Measurements from ENCODE around the gene PLXDC2.
"Not testable (repeated sequence)": the region's sequence is repeated elsewhere in the genome, so short reads cannot be mapped to it uniquely, and the experiment has no call there.

The PLXDC2 gene

GRCh38 chr10:20202337-20202736 lies 386.1 kb downstream of the PLXDC2 start:
- no peak for DNase-seq (ENCODE audit: low read depth)

- no peak for DNase-seq (ENCODE audit: low read depth)
These were observed 391.4 kb downstream of the PLXDC2 start for GRCh38 chr10:20207653-20208052.

DNA sequence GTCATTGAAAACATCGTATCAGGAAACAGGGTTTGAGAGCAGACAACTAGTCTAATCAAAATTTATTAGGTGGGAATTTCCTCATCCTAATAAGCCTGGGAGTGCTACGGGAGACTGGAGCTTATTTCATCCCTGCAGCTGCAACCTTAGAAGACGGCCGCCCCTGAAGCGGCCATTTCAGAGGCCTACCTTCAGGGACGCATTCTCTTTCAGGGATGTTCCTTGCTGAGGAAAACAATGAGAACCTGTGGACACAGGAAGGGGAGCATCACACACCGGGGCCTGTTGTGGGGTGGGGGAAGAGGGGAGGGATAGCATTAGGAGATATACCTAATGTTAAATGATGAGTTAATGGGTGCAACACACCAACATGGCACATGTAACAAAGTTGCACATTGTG lies 392.9 kb downstream of the PLXDC2 start:
- not testable (repeated sequence) for DNase-seq (ENCODE audit: low read depth)

DNA sequence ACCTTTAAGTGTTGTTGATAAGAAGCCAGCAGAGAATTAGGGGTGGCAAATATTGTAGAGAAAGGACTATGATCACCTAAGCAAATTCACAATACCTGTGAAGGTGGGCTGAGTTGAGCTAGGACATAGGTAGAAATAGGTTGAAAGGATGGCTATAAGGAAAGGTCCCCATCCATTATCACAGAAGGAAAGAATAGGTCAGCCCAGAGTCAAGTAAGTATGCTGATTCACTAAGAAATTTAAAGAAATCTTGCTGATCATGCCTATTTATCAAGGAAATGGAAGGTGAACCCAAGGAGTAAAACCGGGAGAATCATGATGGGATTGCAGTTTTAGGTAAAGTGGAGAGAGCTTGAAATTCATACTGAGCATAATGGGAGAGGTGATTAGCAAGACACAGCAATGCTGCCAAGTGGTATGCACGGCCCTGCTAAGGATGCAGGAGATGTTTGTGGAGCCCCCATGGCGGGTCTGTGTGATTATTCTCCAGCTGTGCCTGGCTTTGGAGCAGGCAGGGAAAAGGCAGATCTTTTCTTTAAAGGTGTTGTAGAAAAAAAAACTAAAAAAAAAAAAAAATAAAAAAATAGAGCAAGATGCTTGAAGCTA lies 399.4 kb downstream of the PLXDC2 start:
- DNase-seq (ENCODE audit: low read depth) = no peak

DNA sequence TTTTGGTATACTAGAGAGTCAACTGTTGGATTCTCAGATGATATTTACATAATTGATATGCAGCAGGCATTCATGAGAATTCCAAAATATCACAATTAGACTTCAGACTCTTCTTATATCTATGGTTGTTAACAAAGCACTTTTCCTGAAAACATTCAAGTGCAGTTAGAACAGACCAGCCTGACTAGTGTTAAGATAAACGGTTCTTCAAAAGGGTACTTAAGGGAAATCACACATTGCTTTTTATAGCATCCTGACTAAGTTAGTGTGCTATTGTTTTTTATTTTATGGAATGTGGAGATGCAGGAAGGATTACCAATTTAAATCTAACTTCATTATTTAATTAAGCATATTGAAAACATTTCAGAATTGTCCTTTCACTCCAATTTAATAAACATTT lies 405.1 kb downstream of the PLXDC2 start:
- DNase-seq (ENCODE audit: low read depth) = no peak

GRCh38 chr10:20228729-20229128 lies 412.5 kb downstream of the PLXDC2 start:
- DNase-seq (ENCODE audit: low read depth) = no peak

DNA sequence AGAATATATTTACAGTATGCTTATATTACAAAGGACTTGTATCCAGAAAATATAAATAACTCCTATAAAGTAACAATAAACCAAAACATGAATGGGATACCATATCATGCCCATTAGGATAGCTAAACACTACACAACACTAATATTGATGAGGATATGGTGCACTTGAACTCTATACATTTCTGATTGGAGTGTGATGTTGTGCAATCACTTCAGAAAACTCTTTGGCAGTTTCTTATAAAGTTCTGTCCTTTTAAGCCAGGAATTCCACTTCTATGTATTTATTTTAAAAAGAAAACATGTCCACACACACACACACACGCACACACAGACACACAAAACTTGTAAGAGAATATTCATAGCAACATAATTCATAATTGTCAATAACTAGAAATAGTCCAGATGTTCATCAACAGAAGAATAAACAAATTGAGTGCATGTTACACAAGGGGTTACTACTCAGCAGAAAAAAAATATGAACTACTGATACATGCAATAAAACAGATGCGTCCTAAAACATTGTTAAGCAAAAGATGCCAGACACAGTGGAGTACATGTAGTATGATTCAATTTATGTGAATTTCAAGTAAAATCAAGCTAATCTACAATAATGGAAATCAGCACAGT lies 416.0 kb downstream of the PLXDC2 start:
- DNase-seq (ENCODE audit: low read depth) = no peak

DNA sequence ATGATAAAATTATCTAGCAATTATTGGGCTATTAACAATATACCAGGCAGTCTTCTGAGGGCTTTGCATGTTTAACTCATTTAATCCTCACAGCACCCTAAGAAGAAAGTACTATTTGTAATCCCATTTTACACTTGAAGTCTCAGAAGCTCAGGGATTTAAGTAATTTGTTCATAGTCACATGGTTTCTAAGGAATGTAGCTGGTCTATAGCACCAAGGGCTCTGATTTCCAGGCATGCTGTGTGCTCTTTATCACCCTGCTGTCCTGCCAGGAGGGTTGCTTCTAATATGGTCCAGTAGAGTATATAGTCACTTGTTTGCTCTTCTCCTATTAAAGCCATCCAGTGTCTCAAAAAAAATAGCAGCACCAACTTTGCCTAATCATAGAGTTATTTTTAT lies 417.2 kb downstream of the PLXDC2 start:
- DNase-seq (ENCODE audit: low read depth) = no peak

DNA sequence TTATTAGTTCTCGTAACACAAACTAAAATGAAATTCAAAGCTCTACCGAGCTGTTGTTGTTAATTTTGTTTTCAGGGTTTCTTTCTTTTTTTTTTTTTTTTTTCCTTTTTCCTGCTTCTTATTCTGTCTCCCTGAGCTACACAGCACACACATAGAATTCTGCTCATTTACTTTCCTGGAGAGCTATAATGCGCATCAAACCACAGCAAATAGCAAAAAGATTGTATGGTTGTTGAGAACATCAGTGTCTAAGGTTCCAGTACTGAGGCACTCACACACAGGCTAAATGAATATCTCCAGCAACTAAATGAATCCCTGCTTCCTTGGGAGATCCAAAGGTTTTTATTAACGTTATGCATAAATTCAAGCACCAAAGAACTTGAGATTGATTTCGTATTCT lies 418.3 kb downstream of the PLXDC2 start:
- DNase-seq (ENCODE audit: low read depth) = no peak

DNA sequence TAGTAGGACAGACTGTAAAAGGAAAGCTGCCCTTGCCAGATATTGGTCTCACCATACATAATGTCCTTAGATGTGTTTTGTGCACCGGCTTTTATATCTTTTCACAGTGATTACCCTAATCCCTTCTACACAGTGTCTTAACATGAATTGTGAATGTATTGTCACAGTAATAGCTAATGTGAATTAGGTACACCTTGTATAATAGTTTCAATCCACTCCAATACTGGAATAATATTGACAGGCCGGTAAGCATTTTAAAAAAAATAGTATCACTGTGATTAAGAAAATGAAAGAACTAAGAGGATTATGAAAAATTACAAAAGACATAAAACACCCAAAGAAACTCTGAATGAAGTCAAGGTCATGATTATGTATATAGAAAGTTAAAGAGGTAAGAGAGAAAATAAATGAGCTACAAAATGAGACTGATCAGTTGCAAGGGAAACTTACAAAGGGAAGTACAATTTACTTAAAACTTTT lies 420.9 kb downstream of the PLXDC2 start:
- no peak for DNase-seq (ENCODE audit: low read depth)

DNA sequence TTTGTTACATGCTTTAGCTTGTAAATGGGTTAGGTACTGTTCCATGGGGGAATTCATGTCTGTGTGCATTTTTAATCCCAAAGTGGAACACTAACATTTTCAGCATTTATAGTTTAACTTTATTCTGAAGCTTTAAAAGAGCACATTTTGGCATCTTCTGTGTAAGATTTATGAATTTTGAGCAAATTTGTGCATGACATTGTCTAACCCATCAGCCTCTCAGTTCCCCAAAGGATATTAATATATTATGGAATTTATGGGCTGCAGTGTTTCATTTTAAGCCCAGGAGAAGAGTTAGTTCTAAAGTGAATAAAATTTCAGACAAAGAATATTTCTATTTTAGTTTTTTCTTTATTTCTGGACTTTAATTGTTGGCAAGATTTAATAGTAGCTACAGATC lies 421.4 kb downstream of the PLXDC2 start:
- DNase-seq (ENCODE audit: low read depth) = no peak

GRCh38 chr10:20240643-20241042 lies 424.4 kb downstream of the PLXDC2 start:
- DNase-seq (ENCODE audit: low read depth) = no peak

DNA sequence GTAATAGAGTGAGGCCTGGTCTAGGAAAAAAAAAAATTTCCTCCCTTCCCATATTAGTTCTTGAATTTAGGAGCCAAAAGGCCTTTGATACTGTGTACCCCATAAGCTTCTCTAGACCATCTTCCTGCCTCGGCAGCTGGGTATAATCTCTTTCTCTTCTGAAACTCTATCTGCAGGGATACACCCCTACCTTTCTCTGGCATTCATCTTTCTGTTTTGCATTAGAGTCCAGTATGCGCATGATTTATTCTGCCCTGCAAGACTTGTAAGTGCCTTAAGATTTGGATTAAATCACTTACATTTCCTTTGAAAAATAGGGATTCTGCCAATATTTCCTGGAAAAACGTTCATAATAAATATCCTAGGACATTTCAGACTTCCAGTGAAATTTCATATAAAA lies 431.2 kb downstream of the PLXDC2 start:
- no peak for DNase-seq (ENCODE audit: low read depth)

DNA sequence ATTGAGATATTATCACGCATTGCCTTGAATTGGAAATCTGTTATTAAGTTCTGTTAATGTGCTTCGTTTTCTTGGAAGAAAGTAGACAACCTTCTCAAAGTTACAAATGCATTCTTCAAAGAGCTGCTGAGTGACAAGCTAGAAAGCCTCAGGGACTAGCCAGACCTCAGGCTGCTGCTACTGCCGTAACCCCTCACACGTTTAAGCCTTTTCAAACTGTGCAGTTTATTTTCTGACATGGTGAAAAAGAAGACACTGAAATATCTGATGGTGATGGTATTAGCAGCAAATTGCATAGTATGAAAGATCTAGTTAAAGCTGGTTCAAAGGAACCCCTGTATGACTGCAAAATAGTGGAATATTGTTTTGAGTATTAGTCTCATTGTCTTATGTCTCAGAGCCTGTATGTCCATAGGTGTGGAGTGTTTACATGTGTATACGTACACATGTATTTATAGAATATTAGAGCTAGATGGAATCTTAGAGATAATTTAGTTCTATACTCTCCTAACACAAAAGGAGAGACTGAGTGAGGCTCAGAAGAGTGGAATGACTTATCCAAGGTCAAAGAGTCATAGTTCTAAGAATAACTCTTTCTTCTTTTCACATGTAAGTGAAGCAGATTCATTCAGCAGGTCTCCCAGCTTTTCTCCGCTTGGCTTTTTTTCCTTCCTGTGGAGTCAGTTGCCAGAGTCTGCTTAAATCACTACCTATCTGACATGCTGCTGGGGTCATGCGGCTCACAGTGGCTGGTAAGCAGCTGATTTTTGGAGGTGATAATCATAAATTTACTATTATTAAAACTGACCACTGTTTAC lies 431.9 kb downstream of the PLXDC2 start:
- DNase-seq (ENCODE audit: low read depth) = no peak

DNA sequence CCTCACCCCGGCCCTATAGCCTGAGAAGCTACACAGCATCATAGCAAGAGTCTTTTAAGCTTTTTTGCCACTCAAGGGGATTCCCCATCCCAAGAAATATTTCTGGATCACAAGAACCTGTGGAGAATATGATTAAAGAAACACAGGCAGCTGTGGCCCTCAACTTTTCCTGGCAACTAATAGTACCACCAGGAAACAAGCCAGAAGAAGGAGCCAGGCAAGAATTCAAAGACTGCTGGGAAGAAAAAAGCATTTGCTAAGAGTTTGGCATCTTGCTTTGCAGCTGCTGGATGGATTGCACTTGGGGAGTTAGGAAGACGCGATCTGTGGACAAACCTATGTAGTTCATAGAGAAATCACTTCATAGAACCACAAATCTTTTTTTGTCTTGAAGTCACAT lies 437.8 kb downstream of the PLXDC2 start:
- no peak for DNase-seq (ENCODE audit: low read depth)

DNA sequence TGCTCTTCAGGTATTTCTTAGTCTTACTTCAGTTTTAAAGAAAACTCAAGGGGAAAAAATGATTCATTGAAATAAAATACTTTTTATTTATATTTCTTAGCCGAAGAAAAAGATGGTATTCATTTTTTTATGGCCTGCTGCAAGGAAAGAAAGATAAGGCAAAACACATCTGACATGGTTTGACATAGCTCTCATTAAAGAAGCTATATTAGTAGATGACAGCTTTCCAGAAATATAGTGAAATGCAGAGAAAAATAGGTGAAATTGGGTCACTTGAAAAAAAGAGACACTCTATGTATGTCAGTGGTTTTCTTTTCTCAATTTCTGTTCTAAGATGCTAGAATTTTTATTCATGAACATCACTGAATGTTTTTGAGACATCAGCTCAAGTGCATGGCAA lies 438.3 kb downstream of the PLXDC2 start:
- DNase-seq (ENCODE audit: low read depth) = no peak

- no peak for DNase-seq (ENCODE audit: low read depth)
These were observed 440.7 kb downstream of the PLXDC2 start for GRCh38 chr10:20256969-20257368.

- DNase-seq (ENCODE audit: low read depth) = no peak
These were observed 441.2 kb downstream of the PLXDC2 start for GRCh38 chr10:20257422-20257821.

GRCh38 chr10:20265146-20265545 lies 448.9 kb downstream of the PLXDC2 start:
- no peak for DNase-seq (ENCODE audit: low read depth)

DNA sequence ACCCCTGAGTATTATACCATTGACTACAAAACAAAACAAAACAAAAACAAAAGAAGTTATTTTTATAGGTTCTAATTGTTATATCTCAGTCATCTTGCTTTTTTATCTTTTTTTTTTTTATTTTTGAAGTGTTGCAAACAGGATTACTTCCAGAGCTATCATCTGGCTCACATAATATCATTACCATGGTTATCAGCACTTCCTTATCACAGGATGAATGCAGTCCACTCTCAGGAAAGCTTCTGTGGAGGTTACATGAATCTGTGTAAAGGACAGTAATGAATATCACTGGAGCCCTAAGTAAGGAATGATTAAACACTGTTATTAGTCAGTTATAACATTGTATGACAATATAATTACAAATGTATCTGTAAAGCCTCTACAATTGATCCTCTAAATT lies 451.5 kb downstream of the PLXDC2 start:
- no peak for DNase-seq (ENCODE audit: low read depth)

- DNase-seq (ENCODE audit: low read depth) = no peak
These were observed 455.3 kb downstream of the PLXDC2 start for GRCh38 chr10:20271490-20271889.

- DNase-seq (ENCODE audit: low read depth) = no peak
These were observed 456.4 kb downstream of the PLXDC2 start for GRCh38 chr10:20272608-20273007.

DNA sequence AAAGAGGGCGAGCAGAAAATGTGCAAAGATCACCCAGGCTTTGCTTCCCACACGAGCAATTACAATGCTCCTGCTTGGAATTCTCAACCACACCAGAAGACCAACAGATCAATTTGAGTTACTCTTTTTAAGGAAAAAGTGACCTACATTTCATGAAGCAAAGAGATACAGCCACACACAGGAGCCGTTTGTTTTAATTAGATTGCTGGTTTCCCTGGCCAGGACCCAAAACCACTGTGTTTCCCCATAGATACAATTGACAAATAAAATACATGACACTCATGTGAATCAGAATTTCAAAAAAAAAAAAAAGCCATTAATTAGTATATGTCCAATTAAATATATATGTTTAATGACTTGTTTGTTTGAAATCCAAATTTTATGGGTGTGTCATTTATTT lies 458.3 kb downstream of the PLXDC2 start:
- no peak for DNase-seq (ENCODE audit: low read depth)

All from T follicular helper cell (primary cell).